ENCODE measurements around the gene HNF1A.

HNF1A gene

GRCh38 chr12:121009741-121010140 lies 31.4 kb downstream of the HNF1A start:
- DNase-seq (ENCODE audit: low spot score) (peak; percentile 32), FAIRE-seq (no peak)

- DNase-seq (ENCODE audit: low spot score) (no peak), FAIRE-seq (no peak)
Measured at GRCh38 chr12:121010860-121011259, 32.5 kb downstream of the HNF1A start.

GRCh38 chr12:121011820-121012219 lies 33.5 kb downstream of the HNF1A start:
- DNase-seq (ENCODE audit: low spot score): no peak
- FAIRE-seq: no peak

- DNase-seq (ENCODE audit: low spot score): no peak
- no peak for FAIRE-seq
Measured at GRCh38 chr12:121013715-121014114, 35.4 kb downstream of the HNF1A start.

- peak; percentile 94 for DNase-seq (ENCODE audit: low spot score)
- peak; percentile 95 for FAIRE-seq
Measured at GRCh38 chr12:121015825-121016766, 37.8 kb downstream of the HNF1A start, which contains the start of gene C12orf43. C12orf43 (minus strand) TSS chr12:121016487; CDS start chr12:121016474, 13 bp downstream.

- FAIRE-seq (no peak), DNase-seq (ENCODE audit: low spot score) (no peak)
Measured at GRCh38 chr12:121017966-121018491, 39.7 kb downstream of the HNF1A start.

- DNase-seq (ENCODE audit: low spot score) (no peak), FAIRE-seq (no peak)
Measured at GRCh38 chr12:121018860-121019617, 40.7 kb downstream of the HNF1A start.

- FAIRE-seq (no peak), DNase-seq (ENCODE audit: low spot score) (no peak)
Measured at GRCh38 chr12:121021754-121022153, 43.4 kb downstream of the HNF1A start.

- DNase-seq (ENCODE audit: low spot score) (no peak), FAIRE-seq (no peak)
Measured at GRCh38 chr12:121022713-121023112, 44.4 kb downstream of the HNF1A start.

GRCh38 chr12:121023799-121024198 lies 45.5 kb downstream of the HNF1A start:
- FAIRE-seq (no peak), DNase-seq (ENCODE audit: low spot score) (no peak)

- FAIRE-seq (no peak), DNase-seq (ENCODE audit: low spot score) (no peak)
Measured at GRCh38 chr12:121025442-121026226, 47.3 kb downstream of the HNF1A start.

GRCh38 chr12:121026274-121027045 lies 48.1 kb downstream of the HNF1A start:
- no peak for FAIRE-seq
- DNase-seq (ENCODE audit: low spot score): no peak

- FAIRE-seq (no peak), DNase-seq (ENCODE audit: low spot score) (no peak)
Measured at GRCh38 chr12:121030576-121031212, 52.4 kb downstream of the HNF1A start.

- FAIRE-seq: no peak
Measured at GRCh38 chr12:121033625-121034349, 55.4 kb downstream of the HNF1A start.

GRCh38 chr12:121034616-121035305 lies 56.4 kb downstream of the HNF1A start:
- FAIRE-seq (no peak), DNase-seq (ENCODE audit: low spot score) (no peak)

More at GRCh38 chr12:121033625-121034349, 55.4 kb downstream of the HNF1A start:
- DNase-seq (ENCODE audit: low spot score): peak; percentile 64

GRCh38 chr12:121036810-121037326 lies 58.5 kb downstream of the HNF1A start:
- FAIRE-seq: no peak
- DNase-seq (ENCODE audit: low spot score): peak; percentile 69

GRCh38 chr12:121038861-121039668 lies 60.7 kb downstream of the HNF1A start, which contains the start of gene OASL:
OASL (minus strand) TSS chr12:121039246; CDS start chr12:121038971, 275 bp downstream.
- no peak for FAIRE-seq
- peak; percentile 58 for DNase-seq (ENCODE audit: low spot score)
